ENCODE measurements around the gene OLFM2. TPM values are rescaled to one million over a fixed set of nuclear protein-coding genes. Genes with fewer than 3 reads are reported as not detected.
A peak's percentile ranks its signal among the peaks of the same experiment; 100 is the strongest.

Gene OLFM2
- total and polyA plus RNA-seq, 9 donors = 3.9 to 19.3 (median 13.0) TPM

- intact Hi-C loops (cut with DNase I) = no loop called here
- H3K4me1 ChIP-seq (ENCODE audit: insufficient read depth) = no peaks in the 10 kb centered on the region
- 17 to 28% (median 22%) methylated on average over 7 to 8 of the region's 8 CpGs for WGBS, 3 donors
- TF ChIP-seq, protein P1, sequence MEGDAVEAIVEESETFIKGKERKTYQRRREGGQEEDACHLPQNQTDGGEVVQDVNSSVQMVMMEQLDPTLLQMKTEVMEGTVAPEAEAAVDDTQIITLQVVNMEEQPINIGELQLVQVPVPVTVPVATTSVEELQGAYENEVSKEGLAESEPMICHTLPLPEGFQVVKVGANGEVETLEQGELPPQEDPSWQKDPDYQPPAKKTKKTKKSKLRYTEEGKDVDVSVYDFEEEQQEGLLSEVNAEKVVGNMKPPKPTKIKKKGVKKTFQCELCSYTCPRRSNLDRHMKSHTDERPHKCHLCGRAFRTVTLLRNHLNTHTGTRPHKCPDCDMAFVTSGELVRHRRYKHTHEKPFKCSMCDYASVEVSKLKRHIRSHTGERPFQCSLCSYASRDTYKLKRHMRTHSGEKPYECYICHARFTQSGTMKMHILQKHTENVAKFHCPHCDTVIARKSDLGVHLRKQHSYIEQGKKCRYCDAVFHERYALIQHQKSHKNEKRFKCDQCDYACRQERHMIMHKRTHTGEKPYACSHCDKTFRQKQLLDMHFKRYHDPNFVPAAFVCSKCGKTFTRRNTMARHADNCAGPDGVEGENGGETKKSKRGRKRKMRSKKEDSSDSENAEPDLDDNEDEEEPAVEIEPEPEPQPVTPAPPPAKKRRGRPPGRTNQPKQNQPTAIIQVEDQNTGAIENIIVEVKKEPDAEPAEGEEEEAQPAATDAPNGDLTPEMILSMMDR (IDR thresholded peaks at IDR 0.05) = no peak
- TF ChIP-seq POLR2A (IDR thresholded peaks at IDR 0.05) (no peak), EP300 (IDR thresholded peaks at IDR 0.05) (no peak)
- H3K27ac ChIP-seq = no peak overlapping the region
- no peaks in the 10 kb centered on the region for H3K27me3 ChIP-seq
- H3K36me3 ChIP-seq = no peaks in the 10 kb centered on the region
- no peaks in the 10 kb centered on the region for H3K9me3 ChIP-seq
- DNase-seq = peak in 4 of 5 donors; percentile 20 to 34 (median 22)
- H3K4me3 ChIP-seq = no peak overlapping the region
Observed at GRCh38 chr19:9885077-9885552, 51.2 kb downstream of the OLFM2 start.

DNA sequence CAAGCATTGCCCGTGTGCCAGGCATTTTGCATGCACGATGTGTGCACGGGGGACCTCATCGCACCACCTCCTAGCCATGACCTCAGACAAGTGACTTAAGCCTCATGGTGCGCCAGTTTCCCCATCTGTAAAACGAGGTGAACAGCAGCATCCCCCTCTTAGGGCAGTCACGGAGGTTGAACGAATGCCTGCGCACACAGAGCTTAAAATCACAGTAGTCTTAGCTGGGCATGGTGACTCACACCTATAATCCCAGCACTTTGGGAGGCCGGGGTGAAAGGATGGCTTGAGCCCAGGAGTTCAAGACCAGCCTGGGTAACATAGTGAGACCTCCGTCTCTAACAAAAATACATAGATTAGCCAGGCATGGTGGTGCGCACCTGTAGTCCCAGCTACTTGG is 52.6 kb downstream of the OLFM2 start:
- Histone ChIP-seq H3K4me1 (ENCODE audit: insufficient read depth) (no peaks in the 10 kb centered on the region), H3K27me3 (no peaks in the 10 kb centered on the region)
- 49 to 74% (median 52%) methylated on average over 12 of the region's 12 CpGs for WGBS, 3 donors

GRCh38 chr19:9883231-9883758 is 53.0 kb downstream of the OLFM2 start:
- no peak for DNase-seq
- no peaks in the 10 kb centered on the region for H3K27me3 ChIP-seq
- TF ChIP-seq POLR2A (IDR thresholded peaks at IDR 0.05) (no peak), EP300 (IDR thresholded peaks at IDR 0.05) (no peak)
- TF ChIP-seq, protein P1 (IDR thresholded peaks at IDR 0.05) = no peak
- no peak overlapping the region for H3K27ac ChIP-seq
- H3K36me3 ChIP-seq = no peaks in the 10 kb centered on the region
- no peak overlapping the region for H3K4me3 ChIP-seq
- no peaks in the 10 kb centered on the region for H3K9me3 ChIP-seq
- WGBS, 3 donors = 8 to 40% (median 17%) methylated on average over 8 to 10 of the region's 10 CpGs
- intact Hi-C loops (cut with DNase I) = no loop called here
- H3K4me1 ChIP-seq (ENCODE audit: insufficient read depth) = no peaks in the 10 kb centered on the region

More for the DNA sequence above, 52.6 kb downstream of the OLFM2 start:
- no peaks in the 10 kb centered on the region for H3K9me3 ChIP-seq
- intact Hi-C loops (cut with DNase I) = no loop called here
- H3K27ac ChIP-seq = no peak overlapping the region
- TF ChIP-seq POLR2A (IDR thresholded peaks at IDR 0.05) = no peak
- TF ChIP-seq, protein P1 (IDR thresholded peaks at IDR 0.05) = no peak
- no peak for TF ChIP-seq EP300 (IDR thresholded peaks at IDR 0.05)
- no peak for DNase-seq
- no peak overlapping the region for H3K4me3 ChIP-seq
- H3K36me3 ChIP-seq = no peaks in the 10 kb centered on the region

- H3K36me3 ChIP-seq = no peaks in the 10 kb centered on the region
- H3K4me3 ChIP-seq = no peak overlapping the region
- H3K27me3 ChIP-seq = no peaks in the 10 kb centered on the region
- H3K4me1 ChIP-seq (ENCODE audit: insufficient read depth) = no peaks in the 10 kb centered on the region
- WGBS, 3 donors = 62 to 77% (median 63%) methylated on average over 9 of the region's 9 CpGs
- TF ChIP-seq, protein P1 (IDR thresholded peaks at IDR 0.05) = no peak
- no peak for TF ChIP-seq POLR2A (IDR thresholded peaks at IDR 0.05)
- no peak for DNase-seq
- no peak overlapping the region for H3K27ac ChIP-seq
- intact Hi-C loops (cut with DNase I) = no loop called here
- peaks cover 0 to 3% of the 10 kb centered on the region in 2 donors for H3K9me3 ChIP-seq
Observed at GRCh38 chr19:9881720-9882119, 54.6 kb downstream of the OLFM2 start.

Measured in ovary (tissue), 9 donors.